Stimulated activated CD4-positive, alpha-beta T cell treated with anti-CD3 and anti-CD28 coated beads, Interleukin-2, amount 100 ng/mL, for 4 hours (primary cell): ENCODE measurements around the gene QRFP.
A peak's percentile ranks its signal among the peaks of the same experiment; 100 is the strongest.

ENCODE experiments used
- DNase-seq: peaks from one replicate; pipeline ENCODE4 v3.0.0-alpha.2; 2020; ENCODE audit warnings: low read depth

The QRFP gene

DNA sequence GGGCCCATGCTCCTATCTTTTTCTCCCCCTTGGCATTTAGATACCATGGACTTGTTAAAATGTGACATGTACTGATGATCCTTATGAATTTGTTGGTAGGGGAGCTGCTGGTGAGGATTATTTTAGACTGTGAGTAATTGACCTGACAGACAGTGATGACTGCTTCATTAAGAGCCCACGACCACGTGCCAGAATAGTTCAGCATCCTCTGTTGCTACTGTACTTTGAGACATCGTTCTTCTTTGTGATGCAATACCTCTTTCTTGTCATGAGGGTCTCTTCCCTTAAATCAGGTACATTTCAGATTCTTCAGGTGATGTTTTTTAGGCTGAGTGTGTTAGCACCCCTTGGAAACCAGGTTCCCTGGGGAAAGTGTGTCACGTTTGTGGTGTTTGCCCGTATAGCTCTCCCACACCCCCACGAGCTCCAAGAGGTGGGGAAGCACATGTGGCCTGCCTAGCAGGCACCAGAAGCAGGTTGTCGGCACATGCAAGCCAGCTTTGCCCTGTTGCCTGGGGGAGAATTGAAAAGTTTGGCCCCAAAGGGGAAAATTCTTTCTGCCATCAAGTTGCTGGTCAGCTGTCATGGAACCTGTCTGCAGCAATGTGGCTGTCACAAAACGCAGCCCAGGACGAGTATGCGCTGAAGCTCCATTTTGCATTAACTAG, 25.1 kb downstream of the QRFP start:
- no peak for DNase-seq

GRCh38 chr9:130870491-130871381, 25.9 kb downstream of the QRFP start:
- DNase-seq, result no peak

GRCh38 chr9:130869250-130869649, 27.4 kb downstream of the QRFP start:
- no peak for DNase-seq

DNA sequence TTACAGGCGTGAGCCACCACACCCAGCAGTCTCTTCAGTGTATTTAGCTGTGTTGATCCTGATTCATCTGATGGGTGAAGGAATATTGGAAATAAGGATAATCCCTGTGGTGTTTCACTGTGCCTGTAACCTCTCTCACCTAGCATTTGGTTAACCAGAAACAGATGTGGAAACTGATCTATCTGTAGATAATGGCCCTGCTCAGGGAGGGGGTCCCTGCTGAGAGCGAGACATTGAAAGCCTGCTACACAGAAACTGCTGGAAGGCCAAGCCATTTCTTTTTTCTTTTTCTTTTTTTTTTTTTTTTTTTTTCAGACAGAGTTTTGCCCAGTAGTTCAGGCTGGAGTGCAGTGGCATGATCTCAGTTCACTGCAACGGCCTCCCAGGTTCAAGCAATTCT, 28.4 kb downstream of the QRFP start:
- DNase-seq, result no peak

DNA sequence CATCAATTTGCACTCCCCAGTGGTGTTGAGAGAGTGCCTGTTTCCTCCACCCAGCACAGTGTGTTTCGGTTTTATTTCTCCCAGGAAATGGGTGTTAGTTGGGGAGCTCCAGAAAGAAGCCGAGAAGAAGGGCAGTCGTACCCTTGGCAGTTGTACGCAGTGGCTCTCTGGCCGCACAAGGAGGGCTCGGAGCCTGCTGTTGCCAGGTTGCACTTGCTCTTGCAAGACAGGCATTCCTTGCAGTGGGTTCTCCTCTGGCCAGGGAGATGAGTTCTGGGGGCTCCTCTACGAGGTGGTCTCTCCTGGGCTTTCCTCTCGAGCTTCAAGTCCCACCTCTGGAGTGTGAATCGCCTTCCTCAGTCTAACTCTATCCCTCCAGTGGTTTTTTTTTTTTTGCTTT, 29.1 kb downstream of the QRFP start:
- DNase-seq, result no peak

DNA sequence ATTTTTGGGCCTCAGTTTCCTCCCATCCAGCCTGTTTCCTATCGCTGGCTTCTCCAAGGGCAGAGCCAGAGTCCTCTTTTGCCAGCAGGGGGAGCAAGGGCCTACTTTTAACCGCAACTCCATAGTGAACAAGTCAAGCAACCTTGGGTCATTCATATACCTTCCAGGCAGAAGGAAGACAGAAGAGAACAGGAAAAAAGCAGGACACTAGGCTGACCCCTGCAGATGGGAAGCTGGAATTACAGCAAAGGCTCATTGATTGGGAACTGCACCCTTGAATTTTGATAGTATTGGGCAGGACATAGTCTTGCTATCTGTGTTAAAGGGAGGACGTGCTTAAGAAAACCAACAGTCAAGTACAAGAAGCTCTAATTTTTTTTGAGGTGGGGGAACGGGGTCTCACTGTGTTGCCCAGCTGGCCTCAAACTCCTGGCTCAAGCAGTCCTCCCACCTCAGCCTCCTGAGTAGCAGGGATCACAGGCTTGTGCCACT, 30.1 kb downstream of the QRFP start:
- DNase-seq, result peak; percentile 22

DNA sequence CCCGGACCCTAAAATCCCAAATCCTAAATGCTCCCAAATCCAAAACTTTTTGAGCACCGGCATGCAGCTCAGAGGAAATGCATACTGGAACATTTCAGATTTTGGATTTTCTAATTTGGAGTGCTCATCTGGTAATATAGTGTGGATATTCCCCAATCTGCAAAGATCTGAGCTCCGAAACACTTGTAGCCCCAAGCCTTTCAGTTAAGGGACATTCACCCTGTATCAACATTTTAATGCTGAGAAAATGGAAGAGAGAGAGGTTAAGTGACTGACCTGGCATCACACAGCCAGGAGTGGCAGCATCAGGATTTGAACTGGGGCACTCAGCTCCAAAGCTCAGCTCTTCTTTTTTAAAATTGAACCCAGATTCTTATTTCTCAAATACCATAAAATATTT, 30.7 kb downstream of the QRFP start:
- DNase-seq, result no peak

DNA sequence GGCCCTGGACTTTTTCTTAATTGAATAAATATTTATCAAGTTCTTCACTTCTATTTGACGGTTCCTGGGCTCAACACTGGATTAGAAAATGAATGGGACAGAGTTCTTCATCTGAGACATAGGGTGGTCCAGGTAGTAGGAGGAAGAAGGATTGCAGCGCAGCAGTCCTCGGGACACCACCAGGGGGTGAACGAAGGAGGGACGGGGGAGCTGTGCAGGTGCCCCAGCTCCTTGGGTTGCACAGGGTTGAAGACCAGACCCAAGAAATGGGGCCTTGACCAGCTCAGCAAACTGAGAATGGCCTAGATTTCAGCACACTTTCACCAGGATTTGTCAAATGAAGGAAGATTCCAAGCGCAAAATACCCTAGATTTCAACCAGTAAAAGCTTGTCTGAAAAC, 32.1 kb downstream of the QRFP start:
- DNase-seq, result no peak

GRCh38 chr9:130862747-130863146, 33.9 kb downstream of the QRFP start:
- no peak for DNase-seq

- no peak for DNase-seq
Observed at GRCh38 chr9:130862217-130862616, 34.4 kb downstream of the QRFP start.

- DNase-seq, result no peak
Observed at GRCh38 chr9:130861372-130862180, 35.0 kb downstream of the QRFP start.

DNA sequence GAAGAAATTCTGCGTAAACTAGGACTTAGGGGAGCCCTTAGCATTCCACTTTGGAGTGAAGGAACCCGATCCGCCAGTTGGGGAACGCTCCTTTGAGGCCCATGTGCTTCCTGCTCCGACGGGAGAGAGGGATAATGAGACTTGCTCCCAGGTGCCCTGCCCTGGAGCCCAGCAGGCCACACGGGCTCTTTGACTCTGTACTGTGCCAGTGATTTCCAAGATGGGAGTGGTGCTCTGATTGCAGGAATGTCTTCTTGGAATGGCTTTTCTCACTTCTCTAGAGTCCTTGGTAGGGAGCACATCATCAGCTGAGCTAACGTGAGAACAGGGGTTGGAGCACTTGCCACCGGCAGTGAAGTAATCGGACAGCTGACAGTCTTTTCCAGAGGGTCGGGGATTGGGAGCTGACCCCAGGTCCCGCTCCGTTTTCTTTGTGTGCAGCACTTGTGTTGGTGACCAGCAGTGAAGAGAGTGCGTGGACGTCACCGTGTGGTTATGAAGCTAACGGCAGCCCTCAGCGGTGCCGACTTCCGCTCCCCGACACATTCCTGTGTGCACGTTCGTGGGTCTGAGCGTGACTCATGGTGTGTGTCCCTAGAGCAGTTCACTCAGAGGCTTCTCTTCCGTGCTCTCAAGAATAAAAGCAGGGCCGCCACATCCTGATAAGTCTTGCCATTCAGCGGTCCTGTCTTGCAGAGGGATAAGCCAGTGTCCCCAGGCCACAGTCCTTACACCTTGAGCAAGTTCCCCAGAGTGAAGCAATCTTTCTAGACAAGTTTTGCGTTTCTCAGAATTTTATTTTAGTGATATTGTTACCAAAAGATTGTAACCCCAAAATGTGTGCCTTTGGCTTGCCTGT, 35.9 kb downstream of the QRFP start:
- DNase-seq, result no peak

DNA sequence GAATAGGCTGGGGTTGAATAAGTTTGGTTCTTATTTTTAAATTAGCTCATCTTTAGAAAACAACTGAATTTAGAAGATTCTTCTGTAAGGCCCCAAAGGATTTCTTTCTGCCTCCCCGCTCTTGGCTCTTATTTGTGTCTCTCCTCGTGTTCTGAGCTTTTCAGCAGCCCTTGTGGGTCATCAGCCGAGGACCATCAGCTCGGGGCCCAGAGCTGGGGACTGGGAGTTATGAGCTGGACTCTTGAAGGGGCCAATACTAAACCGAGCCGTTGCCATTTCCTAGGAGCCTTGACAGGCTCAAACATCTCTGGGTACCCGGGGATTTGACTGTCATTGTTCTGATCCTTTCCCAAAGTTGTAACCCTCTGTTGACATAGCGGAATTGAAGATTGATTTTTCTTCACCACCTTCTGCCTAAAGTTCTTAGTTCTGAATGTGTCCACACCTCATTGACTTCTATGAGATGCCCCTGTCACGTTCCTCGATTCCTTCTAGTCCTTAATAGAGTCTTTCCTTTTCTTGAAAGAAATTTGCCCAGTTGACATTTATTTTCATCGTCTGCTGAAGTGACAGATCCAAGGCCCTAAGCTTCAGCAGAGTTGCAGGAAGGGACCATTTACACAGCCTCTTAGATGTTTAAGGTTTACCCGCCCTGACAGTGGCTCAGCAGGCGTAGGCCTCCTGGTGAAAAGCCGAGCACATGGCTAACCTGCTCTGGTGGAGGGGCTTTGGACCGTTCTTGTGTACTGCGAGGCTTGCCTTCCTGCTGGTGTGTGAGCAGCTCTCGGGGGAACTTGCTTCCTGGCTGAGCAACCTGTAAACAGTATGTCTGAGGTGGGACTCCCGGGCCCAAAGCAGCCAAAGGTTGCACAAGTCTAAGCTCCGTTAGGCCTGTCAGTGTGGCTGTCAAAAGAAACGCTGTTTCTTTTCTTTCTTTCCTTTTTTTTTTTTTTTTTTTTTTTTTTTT, 37.6 kb downstream of the QRFP start:
- no peak for DNase-seq

GRCh38 chr9:130857864-130858738, 38.5 kb downstream of the QRFP start:
- no peak for DNase-seq

DNA sequence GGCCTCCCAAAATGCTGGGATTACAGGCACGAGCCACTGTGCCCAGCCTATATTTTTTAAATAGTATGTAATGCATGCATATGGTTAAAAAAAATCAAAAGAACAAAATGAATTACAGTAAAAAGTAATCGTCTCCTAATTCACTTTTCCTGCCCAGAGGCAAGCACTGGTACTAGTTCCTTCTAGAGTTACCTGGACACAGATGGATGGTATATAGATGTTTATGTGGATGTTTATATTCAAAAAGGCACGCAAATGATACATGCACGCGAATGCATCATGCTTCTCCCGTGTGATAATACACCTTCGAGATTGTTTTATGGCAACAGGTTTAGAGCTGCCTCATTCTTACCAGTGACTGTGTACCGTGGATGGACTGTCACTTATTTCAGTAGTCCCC, 40.1 kb downstream of the QRFP start:
- DNase-seq, result no peak

DNA sequence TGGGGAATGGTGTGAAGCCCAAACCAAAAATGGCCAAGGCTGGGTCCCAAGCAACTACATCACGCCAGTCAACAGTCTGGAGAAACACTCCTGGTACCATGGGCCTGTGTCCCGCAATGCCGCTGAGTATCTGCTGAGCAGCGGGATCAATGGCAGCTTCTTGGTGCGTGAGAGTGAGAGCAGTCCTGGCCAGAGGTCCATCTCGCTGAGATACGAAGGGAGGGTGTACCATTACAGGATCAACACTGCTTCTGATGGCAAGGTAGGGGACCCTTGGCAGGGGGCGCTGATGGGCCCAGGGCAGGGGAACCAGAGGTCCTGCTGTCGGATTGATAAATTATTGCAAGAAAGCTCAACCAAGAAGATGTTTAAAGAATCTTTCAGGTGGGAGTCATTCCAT, 41.8 kb downstream of the QRFP start:
- DNase-seq, result no peak

- DNase-seq, result no peak
Observed at GRCh38 chr9:130854092-130854491, 42.5 kb downstream of the QRFP start.

DNA sequence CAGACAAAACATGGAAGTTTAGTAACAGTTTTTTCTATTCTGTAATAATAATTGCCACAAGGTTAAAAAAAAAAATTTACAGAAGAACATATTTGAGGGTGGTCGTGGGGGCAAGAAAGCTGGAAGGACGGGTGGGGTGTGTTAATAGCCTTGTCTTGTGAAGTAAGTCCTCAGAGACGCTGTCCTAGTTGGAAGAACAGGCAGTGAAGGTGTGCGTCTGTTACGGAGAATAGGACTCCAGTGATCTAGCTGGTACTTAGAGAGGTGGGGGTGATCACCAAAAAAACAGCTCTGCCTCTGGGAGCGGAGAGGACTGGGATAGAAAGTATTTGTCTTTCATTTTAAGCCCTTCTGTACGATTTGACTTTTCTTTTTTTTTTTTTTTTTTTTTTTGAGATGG, 43.8 kb downstream of the QRFP start:
- no peak for DNase-seq

DNA sequence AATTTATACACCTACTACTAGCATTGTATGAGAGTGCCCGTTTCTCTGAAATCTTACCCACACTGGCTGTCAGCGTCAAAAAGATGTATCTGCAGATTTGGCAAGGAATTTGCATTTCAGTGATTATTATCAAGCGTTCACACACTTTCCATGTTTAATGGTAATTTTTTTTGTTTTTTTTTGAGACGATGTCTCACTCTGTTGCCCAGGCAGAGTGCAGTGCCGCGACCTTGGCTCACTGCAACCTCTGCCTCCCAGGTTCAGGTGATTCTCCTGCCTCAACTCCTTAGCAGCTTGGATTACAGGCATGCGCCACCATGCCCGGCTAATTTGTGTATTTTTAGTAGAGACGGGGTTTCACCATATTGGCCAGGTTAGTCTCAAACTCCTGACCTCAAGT, 47.3 kb downstream of the QRFP start:
- DNase-seq, result no peak
